ENCODE measurements around the gene ARHGEF12.

DNA sequence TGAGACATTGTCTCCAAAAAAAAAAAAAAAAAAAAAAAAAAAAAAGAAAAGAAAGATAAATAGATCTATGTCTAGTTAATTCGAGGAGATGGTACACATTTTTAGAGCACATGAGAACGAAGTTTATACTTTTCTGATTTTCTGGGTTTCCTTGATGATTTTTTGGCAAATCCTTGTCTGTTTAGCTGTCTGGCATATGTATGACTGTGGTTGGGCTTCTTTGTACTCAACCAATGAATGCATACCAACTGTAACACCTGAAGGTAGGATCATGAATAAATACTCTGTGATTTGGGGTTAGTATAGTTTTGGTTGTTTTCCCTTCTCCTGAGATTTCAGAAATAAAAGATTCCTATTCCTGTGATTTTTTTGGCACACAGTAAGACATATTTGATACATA lies 63.1 kb downstream of the ARHGEF12 start:
- TF ChIP-seq NFE2L2 (conservative IDR thresholded peaks at IDR 0.05; ENCODE audit: low read length): no peak
- no peak for TF ChIP-seq MAFK (IDR thresholded peaks at IDR 0.05; ENCODE audit: partially characterized antibody)
- TF ChIP-seq, protein P1, sequence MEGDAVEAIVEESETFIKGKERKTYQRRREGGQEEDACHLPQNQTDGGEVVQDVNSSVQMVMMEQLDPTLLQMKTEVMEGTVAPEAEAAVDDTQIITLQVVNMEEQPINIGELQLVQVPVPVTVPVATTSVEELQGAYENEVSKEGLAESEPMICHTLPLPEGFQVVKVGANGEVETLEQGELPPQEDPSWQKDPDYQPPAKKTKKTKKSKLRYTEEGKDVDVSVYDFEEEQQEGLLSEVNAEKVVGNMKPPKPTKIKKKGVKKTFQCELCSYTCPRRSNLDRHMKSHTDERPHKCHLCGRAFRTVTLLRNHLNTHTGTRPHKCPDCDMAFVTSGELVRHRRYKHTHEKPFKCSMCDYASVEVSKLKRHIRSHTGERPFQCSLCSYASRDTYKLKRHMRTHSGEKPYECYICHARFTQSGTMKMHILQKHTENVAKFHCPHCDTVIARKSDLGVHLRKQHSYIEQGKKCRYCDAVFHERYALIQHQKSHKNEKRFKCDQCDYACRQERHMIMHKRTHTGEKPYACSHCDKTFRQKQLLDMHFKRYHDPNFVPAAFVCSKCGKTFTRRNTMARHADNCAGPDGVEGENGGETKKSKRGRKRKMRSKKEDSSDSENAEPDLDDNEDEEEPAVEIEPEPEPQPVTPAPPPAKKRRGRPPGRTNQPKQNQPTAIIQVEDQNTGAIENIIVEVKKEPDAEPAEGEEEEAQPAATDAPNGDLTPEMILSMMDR (IDR thresholded peaks at IDR 0.05): no peak
- TF ChIP-seq JUNB (IDR thresholded peaks at IDR 0.05): no peak
- no peak for TF ChIP-seq RAD21 (conservative IDR thresholded peaks at IDR 0.05 in 1 of 2, IDR thresholded peaks at IDR 0.05 in 1 of 2)
